ENCODE results near the gene INHBB. TPM values are rescaled to one million over a fixed set of nuclear protein-coding genes. Genes with fewer than 3 reads are reported as not detected.

Gene INHBB
- total RNA-seq, 1 experiment from 2014 or later = 0.27 TPM

GRCh38 chr2:120383631-120384340 lies 37.9 kb downstream of the INHBB start:
- H3K4me2 ChIP-seq (ENCODE audit: low read length) = no peak overlapping the region
- no peak overlapping the region for H3K4me3 ChIP-seq (replicated peaks in 1 of 2; ENCODE audit: low read depth in 1 of 2, low read length in 2 of 2)
- ChIA-PET RAD21 (ENCODE audit: low non-redundant PET in 1 of 2, low total read pairs in 2 of 2, uncharacterized antibody in 2 of 2, unreplicated experiment in 2 of 2) (no interaction called here), POLR2A (no interaction called here), CTCF (interaction anchor here (1.0 kb wide), 1 partner anchor 169 kb away, joined by 3 read pairs; no protein-coding TSS in a partner anchor)
- no peaks in the 10 kb centered on the region for H3K79me2 ChIP-seq (ENCODE audit: insufficient read depth, low read length)
- H3K9me3 ChIP-seq (ENCODE audit: control insufficient read depth in 1 of 2, insufficient read depth in 1 of 2, low read depth in 1 of 2, low read length in 2 of 2) = no peaks in the 10 kb centered on the region
- no peak overlapping the region for H2AFZ ChIP-seq (ENCODE audit: low read depth, low read length, poor library complexity, severe bottlenecking)
- H3K9ac ChIP-seq (ENCODE audit: low read length) = no peak overlapping the region
- intact Hi-C loops (cut with micrococcal nuclease) = no loop called here
- BruUV-seq (replicated peaks) = no TSS peak
- peaks cover 7 to 9% of the 10 kb centered on the region in 2 experiments; a peak in 2 of 4 replicates for H3K4me1 ChIP-seq (ENCODE audit: control insufficient read depth in 1 of 2, insufficient read depth in 2 of 2, low read length in 2 of 2)
- H3K36me3 ChIP-seq (ENCODE audit: control insufficient read depth in 1 of 2, insufficient read depth in 2 of 2, low read length in 2 of 2) = no peaks in the 10 kb centered on the region
- DNase-seq (ENCODE audit: low read depth, low spot score) (no peak), ATAC-seq (no peak)
- H3K27ac ChIP-seq (ENCODE audit: low read depth, low read length) = no peak overlapping the region
- TF ChIP-seq RAD21 (IDR thresholded peaks at IDR 0.05; ENCODE audit: low read depth) = no peak
- TF ChIP-seq POLR2A (IDR thresholded peaks at IDR 0.05; ENCODE audit: borderline replicate concordance, extremely low read depth, insufficient read depth, insufficient read length) = no peak
- H3K27me3 ChIP-seq (ENCODE audit: insufficient read depth, low read length) = peaks cover 8% of the 10 kb centered on the region; the same call in 1 of the 2 replicates
- no peaks in the 10 kb centered on the region for H4K20me1 ChIP-seq (ENCODE audit: insufficient read depth)
- no peaks in the 10 kb centered on the region for H3K9me2 ChIP-seq (ENCODE audit: insufficient read depth)

GRCh38 chr2:120384486-120385354 lies 38.8 kb downstream of the INHBB start:
- Histone ChIP-seq H3K4me1 (ENCODE audit: control insufficient read depth in 1 of 2, insufficient read depth in 2 of 2, low read length in 2 of 2) (peaks cover 7 to 9% of the 10 kb centered on the region in 2 experiments; a peak in 2 of 4 replicates), H3K27me3 (ENCODE audit: insufficient read depth, low read length) (peaks cover 10% of the 10 kb centered on the region; the same call in 1 of the 2 replicates), H3K4me2 (ENCODE audit: low read length) (peak overlapping the region; percentile 19; the same call in 1 of the 2 replicates), H3K9me2 (ENCODE audit: insufficient read depth) (no peaks in the 10 kb centered on the region), H3K9me3 (ENCODE audit: control insufficient read depth in 1 of 2, insufficient read depth in 1 of 2, low read depth in 1 of 2, low read length in 2 of 2) (no peaks in the 10 kb centered on the region), H3K79me2 (ENCODE audit: insufficient read depth, low read length) (no peaks in the 10 kb centered on the region), H3K27ac (ENCODE audit: low read depth, low read length) (no peak overlapping the region), H3K36me3 (ENCODE audit: control insufficient read depth in 1 of 2, insufficient read depth in 2 of 2, low read length in 2 of 2) (no peaks in the 10 kb centered on the region), H3K4me3 (replicated peaks in 1 of 2; ENCODE audit: low read depth in 1 of 2, low read length in 2 of 2) (no peak overlapping the region), H4K20me1 (ENCODE audit: insufficient read depth) (no peaks in the 10 kb centered on the region), H2AFZ (ENCODE audit: low read depth, low read length, poor library complexity, severe bottlenecking) (no peak overlapping the region), H3K9ac (ENCODE audit: low read length) (no peak overlapping the region)
- ChIA-PET CTCF (no interaction called here), RAD21 (ENCODE audit: low non-redundant PET in 1 of 2, low total read pairs in 2 of 2, uncharacterized antibody in 2 of 2, unreplicated experiment in 2 of 2) (no interaction called here), POLR2A (no interaction called here)
- DNase-seq (ENCODE audit: low read depth, low spot score) = no peak
- TF ChIP-seq SRF (IDR thresholded peaks at IDR 0.05; ENCODE audit: low read depth) (no peak), FOSL1 (IDR thresholded peaks at IDR 0.05; ENCODE audit: low read depth) (no peak), ZNF274 (IDR thresholded peaks at IDR 0.05; ENCODE audit: low read depth, low read length) (no peak), ZFX (IDR thresholded peaks at IDR 0.05) (no peak), ELF1 (IDR thresholded peaks at IDR 0.05; ENCODE audit: borderline replicate concordance, low read depth) (no peak), JUND (IDR thresholded peaks at IDR 0.05) (no peak), CTCF (IDR thresholded peaks at IDR 0.05 in 2 of 3, conservative IDR thresholded peaks at IDR 0.05 in 1 of 3; ENCODE audit: borderline replicate concordance in 1 of 3, insufficient read depth in 1 of 3, low read depth in 2 of 3, low read length in 2 of 3) (no peak), SIN3A (IDR thresholded peaks at IDR 0.05; ENCODE audit: low read depth) (no peak), EGR1 (IDR thresholded peaks at IDR 0.05; ENCODE audit: low read depth) (no peak), CEBPB (IDR thresholded peaks at IDR 0.05; ENCODE audit: low read depth) (no peak), ZBTB33 (IDR thresholded peaks at IDR 0.05; ENCODE audit: extremely low read depth, insufficient replicate concordance, low read length) (no peak), EZH2 (IDR thresholded peaks at IDR 0.05) (no peak), EZH2phosphoT487 (IDR thresholded peaks at IDR 0.05; ENCODE audit: borderline replicate concordance) (no peak), POLR2AphosphoS5 (IDR thresholded peaks at IDR 0.05; ENCODE audit: low read depth, low read length) (no peak)
- intact Hi-C loops (cut with micrococcal nuclease) = no loop called here
- ATAC-seq = 0 out of 2 replicates have a peak, but pooled peaks have one; percentile 49
- no TSS peak for BruUV-seq (replicated peaks)

Data from HCT116 (cell line).